NCI-H2227 (cell line): ENCODE results near the gene ACADVL.

Source experiments
- DNase-seq: peaks from one replicate; lab custom pipeline; 2025; ENCODE audit not compliant: unreplicated experiment; lab: John Stamatoyannopoulos, UW

ACADVL gene

DNA sequence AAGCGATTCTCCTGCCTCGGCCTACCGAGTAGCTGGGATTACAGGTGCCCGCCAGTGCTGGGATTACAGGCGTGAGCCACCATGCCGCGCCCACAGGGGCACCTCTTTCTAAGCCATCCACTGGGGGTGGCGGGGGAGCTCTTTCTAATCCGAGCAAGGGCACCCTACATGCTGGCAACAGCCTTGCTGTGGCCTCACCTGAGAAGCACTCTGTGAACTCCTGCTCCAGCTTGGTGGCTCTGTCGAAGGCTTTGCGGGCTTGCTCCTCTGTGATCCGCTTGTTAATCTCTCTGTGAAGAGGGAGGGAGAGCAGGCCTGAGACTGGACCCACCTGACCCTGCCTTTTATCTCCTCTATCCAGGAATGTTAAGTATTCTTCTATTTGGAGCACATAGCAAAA lies 28.7 kb upstream of the ACADVL start:
- DNase-seq, result no peak

DNA sequence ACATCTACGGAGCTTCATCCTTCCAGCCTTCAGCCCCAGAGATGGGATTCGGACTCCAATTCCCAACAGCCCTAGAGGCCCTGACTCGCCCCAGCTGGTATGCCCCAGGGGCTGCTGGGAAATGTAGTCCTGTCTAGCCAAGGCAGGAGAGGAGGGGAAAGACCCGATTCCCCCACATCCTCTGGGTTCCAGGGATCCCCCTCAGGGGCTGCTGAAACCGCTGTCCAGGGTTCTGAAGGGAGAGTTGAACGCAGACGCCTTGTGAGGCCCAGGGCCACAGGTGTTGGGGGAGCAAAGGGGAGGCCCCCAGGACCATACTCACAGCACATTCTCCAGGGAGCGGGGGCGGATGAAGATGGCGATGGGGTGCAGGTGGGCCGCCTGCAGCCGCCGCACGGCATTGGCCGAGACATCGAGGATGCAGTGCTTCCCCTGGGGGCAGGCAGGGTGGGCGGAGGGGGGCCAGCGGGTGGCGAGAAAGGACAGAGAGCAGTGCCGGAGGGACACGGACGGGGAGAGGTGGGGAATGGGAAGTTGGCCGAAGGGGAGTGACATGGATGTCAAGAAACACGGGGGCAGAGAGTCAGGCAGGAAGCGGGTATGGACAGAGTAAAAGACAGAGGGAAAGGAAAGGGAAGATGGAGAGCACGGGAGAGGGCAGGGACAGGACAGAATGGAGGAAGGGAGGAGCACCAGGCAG lies 28.0 kb upstream of the ACADVL start:
- DNase-seq, result peak; percentile 44

- no peak for DNase-seq
These were observed 27.3 kb upstream of the ACADVL start for GRCh38 chr17:7192271-7192937.

- no peak for DNase-seq
These were observed 23.8 kb upstream of the ACADVL start for GRCh38 chr17:7195971-7196370.

GRCh38 chr17:7196651-7197401 lies 22.9 kb upstream of the ACADVL start:
- no peak for DNase-seq

DNA sequence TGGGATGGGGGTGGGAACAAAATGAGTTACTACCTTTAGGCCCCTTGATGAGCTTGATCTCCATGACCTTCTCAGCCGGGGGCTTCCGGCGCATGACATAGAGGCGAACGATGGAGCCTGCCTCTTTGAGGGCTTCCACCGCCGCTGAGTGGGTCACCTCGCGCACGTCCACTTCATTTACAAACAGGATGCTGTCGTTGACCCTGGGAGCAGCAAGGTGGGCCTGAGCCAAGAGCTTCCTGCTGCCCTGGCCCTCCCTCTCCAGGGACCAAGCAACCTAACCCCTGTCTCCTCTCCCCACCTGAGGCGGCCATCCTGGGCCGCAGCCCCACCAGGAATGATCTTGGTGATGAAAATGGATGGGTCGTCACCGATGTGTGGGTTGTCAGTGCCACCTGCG lies 16.3 kb upstream of the ACADVL start:
- no peak for DNase-seq

- DNase-seq, result peak; percentile 57
These were observed 15.4 kb upstream of the ACADVL start for GRCh38 chr17:7204336-7204735.

DNA sequence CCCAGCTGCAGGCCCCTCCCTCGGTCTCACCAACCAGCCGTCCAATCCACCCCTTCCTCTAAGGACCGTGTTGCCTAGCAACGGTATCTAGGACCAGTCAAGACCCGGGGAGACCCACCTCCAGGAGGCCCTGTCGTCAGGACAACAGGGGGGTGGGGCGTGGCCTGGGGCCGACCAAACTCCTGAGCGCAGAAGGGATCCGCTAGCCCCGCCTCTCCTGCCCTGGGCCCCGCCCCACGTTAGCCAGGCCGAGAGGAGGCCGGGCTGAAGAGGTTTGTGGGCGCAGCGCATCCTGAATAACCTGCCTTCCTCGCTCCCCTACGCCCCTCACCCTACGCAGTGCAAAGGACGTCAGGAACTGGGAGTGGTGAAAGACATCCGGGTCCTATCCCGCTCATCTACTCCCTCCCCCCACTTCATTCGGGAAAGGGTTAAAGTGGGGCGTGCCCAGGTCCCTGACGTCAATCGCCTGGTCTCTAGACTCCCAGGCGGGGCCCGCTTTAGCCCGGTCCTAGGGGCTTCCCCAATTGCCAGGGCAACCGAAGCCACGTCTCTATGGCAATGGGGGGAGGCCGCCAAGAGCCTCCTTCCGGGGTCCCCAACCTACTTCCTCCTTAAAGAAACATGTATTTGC lies 14.8 kb upstream of the ACADVL start:
- DNase-seq, result peak; percentile 98

- DNase-seq, result no peak
These were observed 14.2 kb upstream of the ACADVL start for GRCh38 chr17:7205561-7205960.

GRCh38 chr17:7207120-7208001 lies 12.4 kb upstream of the ACADVL start:
- no peak for DNase-seq

DNA sequence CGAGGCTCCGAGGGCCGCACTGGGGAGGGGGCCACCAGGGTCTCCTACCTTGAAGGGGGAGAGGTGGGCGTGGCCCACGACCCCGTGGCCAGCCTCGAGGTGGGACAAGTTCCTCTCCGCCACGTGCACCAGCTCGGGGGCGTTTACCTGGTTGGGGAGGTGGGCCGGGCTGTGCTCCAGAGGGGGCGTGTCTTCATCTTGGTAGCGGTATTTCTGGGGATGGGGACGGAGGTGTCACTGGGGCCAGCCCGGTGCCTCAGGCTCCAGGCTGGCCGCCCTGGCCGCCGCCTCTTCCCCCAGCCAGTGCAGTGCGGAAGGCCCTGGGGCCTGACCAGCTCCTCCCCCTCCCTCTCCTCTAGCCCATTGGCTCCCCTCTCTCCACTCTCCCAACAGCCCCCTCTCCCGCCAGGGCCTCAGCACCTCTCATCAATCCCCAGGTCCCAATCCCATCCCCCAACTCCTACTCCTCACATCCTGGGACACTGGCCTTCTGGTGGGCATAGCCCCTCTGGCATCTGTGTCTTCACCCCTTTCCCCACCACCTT lies 11.6 kb upstream of the ACADVL start:
- DNase-seq, result no peak

GRCh38 chr17:7208754-7209460 lies 10.8 kb upstream of the ACADVL start:
- DNase-seq, result no peak

- no peak for DNase-seq
These were observed 8.1 kb upstream of the ACADVL start for GRCh38 chr17:7211491-7212273.

GRCh38 chr17:7213895-7214299 lies 5.8 kb upstream of the ACADVL start:
- DNase-seq, result peak; percentile 98

GRCh38 chr17:7214300-7215135 lies 5.2 kb upstream of the ACADVL start:
- DNase-seq, result peak; percentile 99

GRCh38 chr17:7215136-7215638 lies 4.6 kb upstream of the ACADVL start:
- DNase-seq, result no peak

DNA sequence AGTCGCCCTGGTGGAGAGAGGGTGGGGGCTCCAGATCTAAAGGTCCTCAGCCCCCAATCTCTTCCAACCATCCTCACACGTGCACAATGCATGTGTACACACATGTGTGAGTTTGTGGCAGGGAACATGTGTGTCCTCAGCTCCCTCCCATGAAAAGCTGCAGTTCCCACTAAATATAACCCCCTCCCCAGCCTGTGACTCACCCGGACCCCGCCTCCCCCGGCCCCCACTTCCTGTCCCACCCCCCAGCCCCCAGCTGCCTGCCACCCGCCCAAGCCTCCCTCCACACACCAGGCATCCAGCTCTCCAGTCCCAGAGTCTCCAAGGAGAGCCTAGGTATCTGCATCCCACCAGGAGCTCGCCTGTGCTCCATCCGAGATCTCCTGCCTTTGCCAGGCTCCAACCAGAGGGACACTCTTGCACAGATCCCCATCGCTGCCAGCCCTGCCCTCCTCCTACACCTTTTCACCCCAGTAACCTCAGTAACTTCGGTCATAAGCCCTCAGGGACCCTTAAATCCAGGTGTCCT lies 4.0 kb upstream of the ACADVL start:
- DNase-seq, result peak; percentile 29
